Measurements from ENCODE around the gene VANGL1.

The VANGL1 gene

DNA sequence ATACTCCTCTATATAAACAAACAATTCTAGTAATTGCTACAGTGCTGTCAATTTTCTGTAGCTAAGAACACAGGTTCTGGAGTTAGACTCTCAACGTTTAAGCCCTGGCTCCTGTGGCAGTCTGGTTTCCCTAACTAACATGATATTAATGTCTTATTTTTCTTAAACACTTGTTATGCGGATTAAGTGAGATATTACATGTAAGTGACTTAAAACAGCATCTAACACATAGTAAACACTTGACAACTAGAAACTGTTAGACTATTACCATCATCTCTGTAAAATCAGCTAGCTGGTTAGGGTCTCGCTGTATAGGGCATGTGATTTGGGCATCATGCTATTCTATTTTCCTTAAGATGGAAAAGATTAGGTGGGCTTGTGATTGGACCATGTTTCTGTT, 2.3 kb downstream of the VANGL1 start:
- no peak for DNase-seq

DNA sequence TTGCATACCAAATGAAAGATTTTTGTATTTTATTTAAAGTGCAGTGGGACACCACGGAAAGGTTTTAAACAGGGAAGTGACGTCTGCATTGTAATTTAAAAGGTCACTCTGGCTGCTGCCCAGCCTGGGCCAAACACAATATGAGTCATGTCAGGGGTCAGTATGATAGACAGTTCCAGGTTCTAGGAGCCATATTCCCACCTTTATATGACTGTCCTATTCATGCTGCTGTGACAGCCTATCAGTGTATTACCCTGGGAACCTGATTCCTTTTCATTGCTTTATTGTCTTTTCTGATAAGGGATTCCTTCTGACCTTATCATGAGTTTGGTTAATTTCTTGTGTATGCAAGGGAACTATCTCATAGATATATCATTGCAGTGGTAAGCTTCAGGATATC, 5.3 kb downstream of the VANGL1 start:
- no peak for DNase-seq

DNA sequence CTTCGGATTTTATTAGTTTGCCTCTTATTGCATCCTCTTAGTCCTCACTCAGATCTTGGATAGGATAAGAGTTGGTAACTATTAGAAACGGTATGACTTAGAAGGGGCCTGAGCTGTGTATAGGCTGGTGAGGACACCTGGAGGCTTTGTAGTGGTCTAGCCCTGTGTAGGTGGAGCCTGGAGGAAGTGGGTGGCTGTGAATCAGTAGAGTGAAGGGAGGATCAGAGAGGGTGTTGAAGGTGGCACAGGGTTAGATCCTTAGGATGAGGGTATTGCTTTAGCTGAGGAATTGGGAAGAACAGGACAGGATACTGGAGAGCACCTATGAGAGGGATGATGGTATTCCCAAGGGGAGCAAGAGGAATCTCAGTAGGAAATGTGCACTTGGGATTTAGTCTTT, 5.7 kb downstream of the VANGL1 start:
- DNase-seq = no peak

DNA sequence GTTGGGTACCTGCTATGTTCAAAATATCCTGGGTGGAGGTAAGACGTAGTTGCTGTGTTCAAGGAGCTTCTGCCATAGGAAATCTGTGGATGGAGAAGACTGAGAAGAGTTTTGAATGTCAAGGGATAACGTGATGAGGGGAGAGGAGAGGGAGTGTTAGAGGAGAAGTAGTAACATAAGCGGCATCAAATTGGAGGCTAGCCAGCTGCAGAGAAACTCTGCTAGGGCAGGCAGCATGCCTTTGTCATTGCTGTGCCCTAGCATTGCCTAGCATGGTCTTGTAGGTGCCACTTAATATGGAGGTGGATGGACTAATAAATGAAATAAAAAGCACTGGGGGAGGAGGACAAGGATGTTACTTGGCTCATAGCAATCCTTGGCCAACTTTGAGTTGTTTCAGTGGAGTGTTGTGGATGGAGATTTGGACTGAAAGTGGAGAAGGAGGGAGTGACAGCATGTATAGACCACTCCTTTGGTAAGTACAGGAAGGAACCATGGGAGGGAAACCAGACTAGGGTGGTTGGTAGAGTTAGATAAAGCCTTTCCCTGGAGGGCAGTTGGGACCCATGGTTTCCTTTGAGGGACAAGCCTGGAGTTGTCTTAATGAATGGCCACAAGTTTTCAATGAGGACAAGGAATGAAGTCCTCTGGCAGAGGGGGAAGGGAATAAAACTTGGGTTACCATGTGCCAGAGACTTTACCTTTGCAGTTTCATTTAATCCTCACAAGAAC, 6.3 kb downstream of the VANGL1 start:
- DNase-seq = no peak

DNA sequence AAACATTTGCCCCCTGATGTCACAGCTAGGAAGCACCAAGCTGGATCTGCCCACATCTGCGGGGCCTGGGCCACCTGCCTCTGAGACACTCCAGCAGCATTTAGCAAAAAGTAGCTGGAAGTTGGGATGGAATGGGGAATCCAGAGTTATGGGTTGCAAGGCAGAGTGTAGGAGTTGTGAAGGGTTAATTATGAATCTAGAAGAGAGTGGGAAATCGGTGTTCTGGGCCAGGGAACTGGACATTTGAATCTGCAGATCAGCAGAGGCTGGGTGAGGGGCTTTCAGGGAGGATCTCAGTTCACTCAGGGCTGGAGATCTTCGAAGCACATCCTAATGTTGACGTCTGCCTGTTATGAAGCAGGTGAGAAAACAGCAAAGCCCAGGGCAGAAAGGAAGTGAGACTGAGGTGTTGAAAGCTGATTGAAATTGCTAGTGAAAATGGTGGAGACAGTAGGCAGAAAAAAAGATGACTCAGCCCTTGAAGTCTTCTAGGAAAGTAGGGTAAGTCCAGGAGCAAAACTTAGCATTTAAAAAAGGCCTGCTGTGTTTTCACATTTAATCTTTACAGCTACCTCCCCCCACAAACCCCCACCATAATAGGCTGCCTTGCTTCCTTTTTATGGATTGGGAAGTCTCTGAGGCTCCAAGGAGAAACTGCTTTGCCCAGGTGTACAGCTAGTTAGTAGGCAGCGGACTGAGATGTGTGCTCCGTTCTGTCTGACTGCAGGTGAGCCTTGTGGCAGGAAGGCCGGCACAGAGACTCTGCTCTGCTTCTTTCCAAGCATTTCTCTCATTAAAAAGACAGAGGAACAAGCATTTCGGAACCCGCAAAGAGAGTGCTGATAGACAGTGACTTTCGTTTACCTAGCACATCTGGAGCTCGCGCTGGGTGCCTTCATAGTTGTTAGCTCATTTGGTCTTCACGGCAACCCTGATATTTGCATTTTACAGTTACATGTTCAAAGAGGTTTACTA, 7.2 kb downstream of the VANGL1 start:
- no peak for DNase-seq

DNA sequence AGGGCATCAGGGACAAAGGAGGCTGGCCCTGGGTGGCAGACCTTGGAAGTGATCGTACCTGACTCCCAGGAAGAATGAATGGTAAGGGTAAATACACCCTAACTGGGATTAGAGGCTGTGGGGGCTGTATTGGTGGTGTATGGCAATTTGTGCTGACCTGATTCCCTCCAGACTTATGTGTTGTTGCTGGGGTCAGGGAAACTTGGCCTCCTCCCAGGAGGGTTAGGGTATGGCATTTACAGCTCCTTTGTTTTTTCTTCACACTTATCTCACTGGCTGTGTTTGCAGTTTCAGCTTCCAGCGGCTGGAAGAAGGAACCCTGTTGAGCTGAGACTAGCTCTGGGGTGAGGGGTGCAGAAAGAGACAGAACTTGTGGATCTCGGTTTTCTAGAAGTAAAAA, 8.2 kb downstream of the VANGL1 start:
- DNase-seq = no peak

DNA sequence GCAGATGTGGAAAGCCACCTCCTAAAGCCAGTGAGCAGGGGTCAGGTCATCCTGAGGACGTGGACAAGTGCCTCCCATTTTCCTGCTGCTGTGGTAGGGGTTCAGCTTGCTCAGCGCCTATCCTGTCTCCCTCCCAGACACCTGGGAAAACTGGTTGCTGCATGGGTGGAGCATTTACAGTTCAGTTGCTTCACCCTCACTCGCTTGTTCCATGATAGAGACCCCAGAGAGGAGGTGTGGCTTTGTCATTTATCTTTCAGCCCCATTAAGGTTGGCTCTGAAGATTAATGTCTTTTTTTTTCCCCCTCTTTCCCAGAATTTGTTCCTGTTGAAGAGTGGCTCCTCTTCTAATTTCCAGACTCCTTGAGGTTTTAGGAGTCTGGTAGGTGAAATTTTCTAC, 9.2 kb downstream of the VANGL1 start:
- no peak for DNase-seq

DNA sequence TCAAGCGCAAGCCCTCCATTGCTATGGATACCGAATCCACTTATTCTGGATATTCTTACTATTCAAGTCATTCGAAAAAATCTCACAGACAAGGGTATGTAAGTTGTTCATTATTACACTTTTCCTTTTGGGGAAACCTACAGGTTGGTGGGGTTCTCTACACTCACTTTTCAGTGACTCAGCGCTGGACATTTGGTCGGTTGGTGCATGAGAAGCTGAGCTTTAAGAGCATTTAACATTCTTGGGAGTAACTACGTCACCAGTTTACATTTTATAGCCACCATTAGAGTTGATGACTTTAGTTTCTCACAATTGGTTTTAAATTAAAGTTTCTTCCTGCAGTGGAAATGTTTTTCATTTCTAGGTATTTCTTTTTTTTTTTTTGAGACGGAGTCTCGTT, 9.6 kb downstream of the VANGL1 start:
- DNase-seq = no peak

DNA sequence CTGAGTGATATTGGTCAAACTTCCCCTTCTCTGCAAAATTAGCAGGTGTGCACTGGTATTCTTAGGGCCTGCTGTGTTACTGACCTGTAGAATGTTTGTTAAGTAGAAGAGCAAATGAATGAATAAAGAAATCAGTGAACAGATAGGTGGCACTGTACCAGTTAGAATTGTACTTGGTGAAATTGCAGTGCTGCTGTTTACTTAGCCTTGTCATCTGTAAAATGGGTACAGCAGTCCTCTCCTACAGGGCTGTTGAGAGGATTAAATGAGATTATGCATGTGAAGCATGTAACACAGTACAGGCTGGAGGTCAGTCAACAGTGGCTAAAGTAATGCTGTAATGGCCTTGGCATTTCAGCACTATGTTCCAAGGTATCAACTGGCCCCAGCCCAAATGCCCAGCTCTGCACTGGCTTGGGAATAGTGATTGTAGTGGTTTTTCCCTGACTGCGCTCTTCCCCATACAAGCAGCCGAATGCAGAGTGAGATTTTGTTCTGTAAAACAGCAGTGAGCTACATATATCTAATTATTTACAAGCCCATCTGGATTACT, 10.5 kb downstream of the VANGL1 start:
- DNase-seq = no peak

DNA sequence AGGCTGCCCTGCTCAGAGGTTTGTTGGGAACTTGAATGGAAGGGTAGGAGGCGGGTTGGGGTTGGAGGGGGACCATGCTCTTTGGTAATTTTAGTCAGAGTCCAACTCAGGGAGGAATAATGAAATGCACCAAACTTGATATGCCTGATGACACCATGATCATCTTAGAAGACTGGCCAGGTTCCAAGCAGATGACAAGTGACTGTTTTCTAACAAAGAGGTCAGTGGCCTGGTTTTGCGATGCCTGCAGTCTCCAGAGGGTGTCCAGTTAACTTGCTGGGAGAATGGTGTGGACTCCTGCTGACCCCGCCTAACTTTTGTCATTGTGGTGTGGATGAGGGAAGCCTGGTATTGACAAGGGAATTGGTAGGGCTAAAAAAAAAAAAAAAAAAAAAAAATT, 12.4 kb downstream of the VANGL1 start:
- DNase-seq = no peak

DNA sequence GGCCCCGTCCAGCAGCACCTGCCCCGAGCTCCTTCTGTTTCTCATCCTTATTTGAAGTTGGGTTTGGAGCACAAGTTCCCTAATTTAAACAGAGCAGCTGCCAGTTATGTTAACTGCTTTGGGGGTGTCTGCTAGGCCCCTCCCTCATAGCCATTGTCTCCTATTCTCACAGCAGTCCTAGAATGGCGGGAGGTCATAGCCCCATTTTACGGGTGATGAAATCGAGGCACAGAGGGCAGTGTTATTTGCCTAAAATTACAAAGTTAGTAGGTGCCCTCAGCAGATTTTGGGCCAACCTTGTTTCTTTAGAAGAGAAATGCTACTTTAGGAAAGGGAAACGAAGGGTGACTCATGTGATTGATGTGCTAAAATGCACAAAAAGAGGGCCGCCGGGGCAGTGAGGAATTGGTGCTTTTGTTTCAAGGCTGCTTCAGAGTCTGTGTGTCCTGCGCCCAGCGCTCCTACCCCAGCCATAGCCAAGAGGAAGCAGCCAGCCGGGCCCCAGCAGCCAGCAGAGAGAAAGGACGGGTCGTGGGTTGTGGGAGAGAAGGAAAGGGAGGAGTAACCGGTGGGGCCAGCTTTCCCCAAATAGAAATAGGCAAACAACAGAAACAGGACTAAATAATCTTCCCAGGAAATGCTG, 13.0 kb downstream of the VANGL1 start:
- DNase-seq = no peak

DNA sequence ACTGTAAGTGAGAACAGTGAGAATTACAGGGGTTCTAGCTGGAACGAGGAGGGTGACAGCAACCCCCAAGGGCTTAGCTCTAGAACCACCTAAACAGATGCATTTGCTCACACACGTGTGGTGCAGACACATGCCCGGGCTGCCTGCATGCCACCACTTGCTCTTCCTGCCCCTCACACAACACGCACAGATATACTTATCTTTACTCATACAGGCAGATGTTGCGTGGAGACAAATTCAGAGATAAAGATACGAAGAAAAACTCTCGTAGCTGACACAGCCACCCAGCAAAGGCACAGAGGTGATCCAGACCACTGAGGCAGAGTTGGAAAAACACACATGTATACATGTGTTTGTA, 13.5 kb downstream of the VANGL1 start:
- DNase-seq = no peak

DNA sequence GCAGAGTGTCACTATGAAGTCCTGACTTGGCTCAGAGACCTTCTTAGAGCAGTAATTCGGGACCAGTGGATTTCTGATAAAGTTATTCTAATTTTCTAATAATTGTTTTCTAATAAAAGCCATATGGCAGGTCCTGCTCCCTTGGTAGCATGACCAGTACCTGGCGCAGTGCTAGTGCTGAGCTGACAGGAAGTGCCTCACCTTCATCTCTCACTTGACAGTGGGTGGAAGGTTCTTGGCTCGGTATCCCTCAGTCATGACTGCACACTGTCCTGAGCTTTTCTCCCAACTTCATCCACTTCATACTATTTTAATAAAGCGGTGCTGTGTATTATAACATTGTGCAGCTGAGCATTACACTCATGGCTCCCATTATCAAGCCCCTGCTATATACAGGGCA, 14.1 kb downstream of the VANGL1 start:
- no peak for DNase-seq

DNA sequence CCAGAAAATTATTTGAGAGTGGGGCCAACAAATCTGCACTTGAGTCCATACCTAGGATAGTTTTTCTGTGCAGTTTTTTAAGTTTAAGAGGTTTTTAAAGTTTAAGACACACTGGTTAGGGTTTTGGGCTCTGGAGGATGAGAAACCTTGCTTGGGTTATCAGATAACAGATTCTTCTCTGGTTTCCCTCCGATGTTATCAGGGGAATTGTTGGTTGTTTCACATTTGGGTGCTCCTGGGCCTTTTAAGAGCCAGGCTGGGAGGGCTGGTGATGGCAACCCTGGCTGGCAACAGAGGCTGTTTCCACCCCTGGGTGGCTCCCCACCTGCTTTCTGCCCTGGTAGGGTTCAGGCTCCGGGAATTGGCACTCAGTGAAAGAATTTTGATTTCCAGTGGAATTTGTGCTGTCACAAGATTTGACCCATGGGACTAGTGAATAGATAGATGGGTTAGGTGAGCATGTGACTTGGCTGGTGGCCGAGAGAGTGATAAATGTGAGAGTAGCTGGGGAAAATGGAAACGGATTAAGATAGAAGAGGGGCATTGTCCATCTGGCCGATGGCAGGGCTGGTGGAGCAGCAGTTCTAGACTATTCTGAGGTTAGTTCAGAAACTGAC, 14.8 kb downstream of the VANGL1 start:
- DNase-seq = no peak

DNA sequence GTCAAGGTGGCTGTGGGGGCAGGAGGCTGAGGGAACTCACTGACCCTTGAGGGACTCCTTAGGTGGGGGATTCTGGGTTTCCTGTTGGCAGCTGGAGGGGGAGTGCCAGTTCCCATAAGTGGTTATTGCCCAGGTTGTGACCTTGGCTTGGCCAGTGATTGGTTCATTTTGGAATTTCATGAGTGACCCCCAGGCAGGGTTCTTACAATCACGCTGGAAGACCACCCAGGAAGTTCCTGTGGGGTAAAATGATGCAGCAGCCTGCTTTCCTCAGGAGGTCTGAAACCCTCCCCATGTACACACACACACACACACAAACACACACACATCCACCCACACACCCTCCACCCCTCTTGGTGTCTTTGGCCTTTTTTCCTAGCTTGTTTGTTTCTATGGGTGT, 16.9 kb downstream of the VANGL1 start:
- DNase-seq = no peak

DNA sequence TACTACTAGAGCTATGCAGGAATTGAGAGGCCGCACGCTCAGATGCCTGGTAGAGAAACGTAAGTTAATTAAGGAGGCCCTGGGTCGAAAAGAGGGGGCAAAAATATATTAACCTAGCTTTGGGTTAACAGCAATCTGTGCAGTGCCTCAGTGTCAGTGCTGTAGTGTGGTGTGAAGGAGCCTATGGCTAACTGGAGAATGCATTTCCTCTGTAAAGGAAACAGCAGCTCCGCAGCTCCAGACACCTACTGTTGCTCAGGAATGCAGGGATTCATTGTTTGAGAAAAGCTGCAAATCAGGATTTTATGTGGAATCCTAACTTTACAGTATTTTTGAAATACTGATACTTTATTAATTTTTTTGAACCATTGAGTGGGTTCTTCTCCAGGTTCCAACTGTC, 18.4 kb downstream of the VANGL1 start:
- no peak for DNase-seq

DNA sequence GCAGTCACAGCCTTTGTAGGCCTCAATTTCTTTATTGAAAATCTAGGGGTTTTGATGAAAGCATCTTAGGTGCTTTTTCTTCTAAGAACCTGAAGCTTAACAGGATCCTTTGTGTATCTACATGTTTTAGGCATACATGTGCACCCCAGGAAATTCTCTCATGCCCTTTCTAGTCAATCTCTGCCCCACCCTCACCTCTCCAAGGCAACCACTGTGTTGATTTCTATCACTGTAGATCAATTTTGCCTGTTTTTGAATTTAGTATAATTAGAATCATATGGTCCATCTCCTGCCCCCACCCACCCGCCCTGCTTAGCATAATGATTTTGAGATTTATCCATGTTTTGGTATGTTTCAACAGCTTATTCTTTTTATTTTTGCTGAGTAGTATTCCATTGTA, 19.4 kb downstream of the VANGL1 start:
- DNase-seq = no peak

DNA sequence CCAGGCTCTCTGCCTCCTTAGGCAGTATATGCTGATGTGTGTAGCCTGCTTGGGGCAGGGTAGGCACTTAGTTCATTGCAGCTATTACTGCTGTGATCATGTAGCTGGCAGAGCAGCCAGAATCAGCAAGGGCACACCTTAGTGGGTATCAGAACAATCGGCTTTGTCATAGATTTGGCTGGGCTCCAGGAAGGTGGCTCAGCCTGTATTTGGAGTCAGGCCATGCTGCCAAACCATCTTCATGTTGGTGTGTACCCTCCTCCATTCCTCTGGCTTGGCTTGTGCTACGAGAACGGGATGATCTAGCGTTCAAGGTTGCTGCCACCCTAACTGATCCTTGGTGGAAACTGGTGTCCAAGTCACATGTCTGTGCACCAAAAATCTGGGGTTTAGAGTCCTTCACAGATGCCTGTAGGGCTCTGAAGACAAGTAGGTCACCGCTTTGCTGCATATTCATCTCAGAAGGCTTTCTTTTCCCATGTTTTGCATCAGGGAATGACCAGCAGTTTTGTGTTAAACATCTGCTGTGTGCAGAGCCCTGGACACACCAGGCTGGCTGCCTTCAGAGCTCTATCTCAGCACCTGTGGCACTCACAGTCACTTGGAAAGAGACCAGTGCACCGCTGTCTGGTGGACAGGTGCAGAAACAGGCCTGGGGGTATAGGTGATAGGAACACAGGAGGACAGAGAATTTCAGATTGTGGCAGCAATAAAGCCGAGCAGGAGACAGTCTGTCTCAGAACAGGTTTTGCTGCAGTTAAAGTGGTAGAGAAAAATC, 23.7 kb downstream of the VANGL1 start:
- no peak for DNase-seq

DNA sequence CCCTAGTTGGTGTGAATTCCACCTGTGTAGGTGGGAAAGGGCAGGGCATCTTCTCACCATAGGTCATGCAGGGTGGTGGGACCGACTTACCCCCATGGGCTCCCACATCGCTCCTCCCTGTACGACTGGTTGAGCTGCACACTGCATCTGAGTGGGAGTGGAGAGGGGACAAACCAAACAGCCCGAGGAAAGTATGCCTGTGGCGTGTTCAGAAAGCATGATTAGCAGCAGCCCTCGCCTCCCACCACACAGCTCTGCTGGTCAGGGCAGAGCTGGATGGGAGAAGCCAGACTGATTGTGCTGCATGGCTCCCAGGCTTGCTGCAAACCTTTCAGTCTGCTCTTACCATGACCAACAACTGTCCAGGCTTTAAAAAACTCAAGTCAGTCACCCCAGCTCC, 24.4 kb downstream of the VANGL1 start:
- no peak for DNase-seq

DNA sequence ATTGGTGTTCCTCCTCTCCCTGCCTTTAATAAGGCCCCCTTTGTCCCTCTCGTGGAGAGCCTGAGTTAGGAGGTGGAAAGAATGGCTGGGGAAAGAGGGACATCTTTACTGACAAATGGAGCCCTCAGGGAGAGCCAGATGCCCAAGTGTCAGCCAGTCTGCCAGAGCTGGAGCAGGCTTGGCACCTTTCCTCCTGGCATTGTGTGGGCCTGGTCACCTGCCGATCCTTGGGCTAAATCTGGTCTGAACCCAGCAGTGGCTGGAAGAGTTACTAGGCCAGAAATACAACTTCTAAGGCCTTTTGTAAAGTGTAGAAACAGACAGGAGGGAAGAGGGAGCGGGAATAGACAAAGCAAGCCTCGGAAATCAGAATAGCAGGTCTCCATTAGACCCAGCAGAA, 24.9 kb downstream of the VANGL1 start:
- DNase-seq = peak in 1 of 2 experiments; percentile 33

DNA sequence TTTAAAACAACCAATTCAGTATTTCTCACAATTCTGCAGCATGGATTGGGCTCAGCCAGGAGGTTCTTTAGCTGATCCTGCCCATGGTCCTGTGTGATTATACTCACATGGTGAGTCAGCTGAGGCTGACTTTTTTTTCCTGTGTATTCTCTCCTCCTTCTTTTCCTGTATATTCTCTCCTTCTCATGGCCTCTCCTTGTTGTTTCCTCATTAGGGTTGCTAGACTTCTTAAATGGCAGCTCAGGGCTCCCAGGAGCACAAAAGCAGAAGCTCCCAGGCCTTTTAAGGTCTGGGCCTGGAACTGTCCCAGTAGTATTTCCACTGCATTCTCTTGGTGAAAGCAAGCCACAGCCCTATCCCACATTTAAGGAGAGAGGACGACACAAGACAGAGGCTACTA, 26.8 kb downstream of the VANGL1 start:
- no peak for DNase-seq

DNA sequence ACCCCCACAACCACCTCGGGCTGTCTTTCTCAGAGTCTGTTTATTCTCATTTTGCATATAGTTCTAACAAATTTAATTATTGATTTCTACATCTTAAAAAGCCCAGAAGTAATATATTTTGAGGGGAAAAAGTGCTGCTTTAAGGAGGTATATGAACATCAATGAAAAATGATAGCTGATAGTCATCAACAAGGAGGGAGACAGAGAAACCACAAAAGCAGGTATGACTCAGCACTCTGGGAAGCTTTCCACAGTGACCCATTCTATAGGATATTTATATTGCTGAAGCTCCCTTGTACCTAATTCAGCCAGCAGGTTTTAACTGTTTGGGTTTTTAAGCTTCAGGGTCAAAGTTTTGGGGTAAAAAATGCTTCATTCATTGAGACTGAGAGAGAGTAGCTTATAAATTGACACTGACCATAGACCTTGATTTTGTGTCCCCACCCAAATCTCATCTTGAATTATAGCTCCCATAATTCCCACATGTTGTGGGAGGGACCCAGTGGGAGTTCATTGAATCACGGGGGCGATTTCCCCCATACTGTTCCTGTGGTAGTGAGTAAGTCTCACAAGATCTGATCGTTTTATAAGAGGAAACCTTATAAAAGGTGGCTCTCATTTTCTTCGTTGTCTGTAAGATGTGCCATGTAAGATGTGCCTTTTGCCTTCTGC, 27.4 kb downstream of the VANGL1 start:
- DNase-seq = no peak
